GM10847 (cell line): ENCODE data around the gene ZFYVE28.

Experiments used
- POLR2A ChIP-seq: IDR thresholded peaks from 2 replicates; pipeline ENCODE4 v1.6.1; 2011; ENCODE audit not compliant: insufficient read length; ENCODE audit errors: extremely low read depth

ZFYVE28 gene

DNA sequence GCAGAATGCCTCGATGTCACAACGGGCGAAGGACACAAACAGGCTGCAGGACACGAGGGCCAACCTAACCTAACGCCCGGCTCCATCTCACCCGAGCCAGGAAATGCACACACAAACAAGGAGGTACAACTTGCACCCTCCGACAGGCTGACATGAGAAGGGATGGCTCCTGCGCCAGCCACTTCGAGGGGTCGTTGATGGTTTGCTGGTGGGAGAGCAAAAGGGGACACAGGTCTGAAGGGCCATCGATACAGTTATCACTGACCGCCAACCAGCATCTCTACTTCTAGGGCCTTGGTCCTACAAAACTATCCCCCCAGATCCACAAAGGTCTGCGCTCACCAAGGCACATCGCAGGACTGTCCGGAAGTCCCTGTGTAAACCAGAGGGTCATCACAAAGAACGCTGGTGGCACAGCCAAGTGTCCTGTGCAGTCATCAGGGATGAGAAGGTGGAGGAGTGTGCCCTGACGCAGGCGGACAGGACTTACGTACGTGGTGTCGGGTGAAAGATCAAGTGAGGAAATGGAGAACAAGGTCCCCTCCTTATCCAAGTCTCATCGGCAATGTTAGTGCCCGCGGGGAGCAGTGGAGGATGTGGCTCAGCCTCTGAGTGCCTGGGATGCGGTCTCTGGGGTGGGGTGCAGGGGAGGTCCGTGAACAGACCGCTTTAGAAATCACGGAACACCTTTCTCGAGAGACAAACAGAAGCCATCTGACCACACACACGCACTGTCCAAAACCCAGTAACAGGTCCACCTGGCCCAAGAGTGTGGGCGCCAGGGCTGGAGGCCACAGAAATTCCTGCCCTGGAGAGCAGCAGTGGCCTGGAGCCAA is 163.6 kb downstream of the ZFYVE28 start:
- no peak for TF ChIP-seq POLR2A

DNA sequence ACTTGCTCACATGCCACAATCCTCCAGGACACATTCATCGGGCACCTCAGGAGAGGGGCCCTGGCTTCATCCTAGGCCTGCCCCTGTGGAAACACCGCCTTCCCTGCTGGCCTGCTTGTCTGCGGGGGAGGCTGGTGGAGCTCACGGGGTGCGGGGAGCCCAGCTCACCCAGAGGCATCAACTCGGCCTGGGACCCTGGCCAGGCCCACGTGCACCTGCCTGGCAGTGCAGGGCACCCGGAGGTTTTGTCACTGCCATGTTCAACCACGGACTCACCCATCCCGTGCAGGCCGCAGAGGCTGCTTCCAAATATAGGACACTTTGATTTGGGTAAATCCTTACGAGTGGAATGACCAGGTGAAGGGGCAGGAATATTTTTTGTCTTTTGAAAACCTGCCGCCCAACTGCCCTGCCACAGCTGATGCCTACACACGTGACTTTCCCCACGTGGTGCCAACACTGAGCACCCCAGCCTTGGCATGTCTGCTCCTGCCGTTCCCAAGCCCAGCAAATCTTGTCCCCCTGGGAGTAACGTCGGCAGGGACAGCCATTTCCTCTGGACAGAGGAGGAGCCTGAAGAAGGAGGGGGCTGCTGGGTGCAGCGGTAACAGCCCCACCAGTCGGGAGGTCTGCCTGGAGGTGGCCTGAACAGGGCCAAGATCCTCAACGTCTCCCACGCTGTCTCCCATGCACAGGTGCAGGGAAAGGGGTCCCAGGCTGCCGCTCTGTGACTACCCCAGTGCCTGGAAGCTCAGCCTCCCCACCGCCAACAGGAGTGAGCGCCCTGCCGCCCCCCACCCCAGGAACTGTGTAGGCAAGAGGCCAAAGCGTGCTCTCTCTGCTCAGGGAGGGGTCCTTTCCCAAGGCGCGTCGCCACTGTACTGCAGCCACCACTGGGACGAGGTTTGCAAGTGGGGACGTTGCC is 165.0 kb downstream of the ZFYVE28 start:
- TF ChIP-seq POLR2A = no peak

DNA sequence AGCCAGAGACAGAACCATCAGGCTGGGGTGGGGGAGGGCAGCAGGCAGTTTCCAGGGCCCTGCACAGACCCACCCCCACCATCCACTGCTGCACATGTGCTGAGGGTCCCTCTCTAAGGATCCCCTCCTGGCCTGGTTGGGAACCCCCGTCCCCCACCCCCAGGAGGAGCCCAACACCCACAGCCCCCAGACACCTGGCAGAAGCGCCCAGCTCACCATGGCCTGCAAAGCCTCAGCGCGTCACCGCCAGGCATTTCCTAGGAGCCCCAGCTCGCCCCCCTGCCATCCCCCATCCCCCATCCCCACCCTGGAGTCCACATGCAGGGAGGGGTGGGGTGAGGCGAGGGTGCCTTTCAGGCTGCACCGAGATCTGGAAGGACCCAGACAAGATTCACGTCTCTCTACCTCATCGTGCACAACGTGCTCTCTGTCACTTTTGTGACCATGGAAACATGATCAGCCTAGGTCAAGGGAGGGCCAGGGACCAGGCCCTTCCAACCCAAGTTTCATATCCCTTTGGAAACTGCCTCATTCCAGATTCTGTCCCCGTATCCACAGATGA is 165.8 kb downstream of the ZFYVE28 start:
- TF ChIP-seq POLR2A = no peak

DNA sequence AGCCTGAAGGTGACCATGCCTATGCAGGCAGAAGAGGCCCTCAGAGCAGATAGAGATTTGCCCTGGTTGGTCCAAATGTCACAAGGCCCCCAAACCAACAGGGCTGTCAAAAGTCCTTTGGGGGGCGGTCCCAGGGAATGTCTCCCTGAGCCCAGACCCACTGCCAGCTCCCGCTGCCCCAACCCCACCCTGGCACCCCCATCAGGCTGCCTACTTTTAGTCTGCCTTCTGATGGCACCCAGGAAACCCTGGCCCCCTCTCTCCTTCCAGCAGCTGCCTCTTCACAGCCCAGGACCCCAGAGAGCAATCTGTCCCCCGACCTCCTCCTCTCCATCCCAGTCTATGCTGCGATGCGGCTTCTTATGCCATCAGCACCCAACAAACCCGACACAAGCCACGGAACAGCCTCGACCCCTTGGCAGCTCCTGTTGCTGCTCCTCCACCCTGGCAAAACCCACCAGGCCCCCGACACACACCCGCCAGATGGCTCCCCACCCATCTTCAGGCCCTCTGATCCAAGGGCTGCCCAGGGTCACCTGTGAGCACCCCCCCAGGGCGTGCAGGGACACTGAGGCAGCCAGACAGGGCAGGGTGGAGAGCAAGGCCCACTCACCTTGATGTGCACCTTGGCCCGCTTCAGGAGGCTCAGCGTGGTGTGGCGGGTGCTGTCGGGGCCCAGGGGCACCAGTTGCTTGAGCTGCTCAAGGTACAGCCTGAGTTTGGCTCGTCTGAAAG is 166.5 kb downstream of the ZFYVE28 start:
- TF ChIP-seq POLR2A = no peak

DNA sequence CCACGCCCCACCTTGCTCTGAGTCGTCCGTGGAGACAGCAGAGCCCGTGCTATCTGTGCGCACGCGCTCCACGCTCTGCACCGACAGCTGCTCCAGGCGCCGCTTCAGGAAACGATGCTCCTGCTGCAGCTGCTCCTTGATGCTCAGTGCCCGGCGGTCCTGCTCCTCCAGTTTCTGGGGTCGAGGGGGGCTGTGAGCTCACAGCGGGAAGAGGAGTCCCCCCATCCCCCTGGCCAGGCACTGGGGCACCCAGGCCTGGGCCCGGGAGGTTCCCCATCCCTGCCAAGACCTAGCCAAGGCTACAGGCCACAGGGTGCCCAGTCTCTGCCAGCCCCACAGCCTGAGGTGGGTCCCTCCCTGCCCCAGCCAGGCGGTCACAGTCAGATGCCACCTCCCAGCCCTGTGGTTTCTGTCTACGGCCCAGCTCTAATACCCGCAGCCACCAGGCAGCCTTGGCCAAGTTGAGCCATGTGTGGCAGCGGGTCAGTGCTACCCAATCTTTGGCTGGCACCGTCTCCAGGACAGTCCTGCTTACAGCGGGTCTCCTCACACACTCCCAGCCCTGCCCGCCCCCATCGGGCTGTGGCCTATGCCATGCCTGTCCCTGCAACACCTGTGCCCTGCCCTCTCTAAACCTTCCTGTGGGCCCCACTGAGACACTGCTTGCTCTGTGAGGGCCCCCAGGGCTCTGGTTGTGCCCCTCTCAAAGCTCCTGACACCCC is 167.2 kb downstream of the ZFYVE28 start:
- TF ChIP-seq POLR2A = no peak

DNA sequence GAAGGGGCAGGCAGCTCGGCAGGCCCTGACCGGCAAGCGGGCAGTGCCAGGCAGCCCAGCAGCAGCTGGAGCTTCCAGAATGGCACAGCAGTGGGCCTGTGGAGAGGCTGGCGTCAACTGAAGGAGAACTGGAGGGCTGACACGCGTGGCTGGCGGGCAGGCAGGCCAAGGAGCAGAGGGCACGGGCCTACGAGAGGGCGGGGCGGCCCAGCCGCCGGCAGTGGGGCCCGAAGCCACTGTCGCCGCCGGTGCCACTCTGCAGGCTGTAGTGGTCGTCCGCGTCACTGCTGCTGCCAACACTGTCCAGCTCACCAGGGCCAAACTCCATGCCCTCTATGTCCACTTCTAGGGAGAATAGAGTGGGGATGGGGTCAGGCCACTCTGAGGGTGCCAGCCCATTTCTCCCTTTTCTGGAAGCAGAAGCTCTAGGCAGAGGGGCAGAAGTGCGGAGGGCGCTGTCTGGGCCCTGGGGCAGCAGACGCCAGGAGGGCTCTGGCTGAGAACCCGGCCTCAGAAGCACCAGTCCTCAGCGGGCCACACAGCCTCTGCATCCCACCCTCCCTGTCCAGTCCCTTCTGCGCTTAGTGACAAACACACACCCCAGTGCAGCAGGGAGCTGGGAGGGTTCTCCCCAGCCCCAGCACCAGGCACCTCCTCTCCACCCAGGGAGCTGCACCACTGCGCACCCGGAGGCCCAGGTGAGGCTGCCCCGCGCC is 167.9 kb downstream of the ZFYVE28 start:
- no peak for TF ChIP-seq POLR2A

DNA sequence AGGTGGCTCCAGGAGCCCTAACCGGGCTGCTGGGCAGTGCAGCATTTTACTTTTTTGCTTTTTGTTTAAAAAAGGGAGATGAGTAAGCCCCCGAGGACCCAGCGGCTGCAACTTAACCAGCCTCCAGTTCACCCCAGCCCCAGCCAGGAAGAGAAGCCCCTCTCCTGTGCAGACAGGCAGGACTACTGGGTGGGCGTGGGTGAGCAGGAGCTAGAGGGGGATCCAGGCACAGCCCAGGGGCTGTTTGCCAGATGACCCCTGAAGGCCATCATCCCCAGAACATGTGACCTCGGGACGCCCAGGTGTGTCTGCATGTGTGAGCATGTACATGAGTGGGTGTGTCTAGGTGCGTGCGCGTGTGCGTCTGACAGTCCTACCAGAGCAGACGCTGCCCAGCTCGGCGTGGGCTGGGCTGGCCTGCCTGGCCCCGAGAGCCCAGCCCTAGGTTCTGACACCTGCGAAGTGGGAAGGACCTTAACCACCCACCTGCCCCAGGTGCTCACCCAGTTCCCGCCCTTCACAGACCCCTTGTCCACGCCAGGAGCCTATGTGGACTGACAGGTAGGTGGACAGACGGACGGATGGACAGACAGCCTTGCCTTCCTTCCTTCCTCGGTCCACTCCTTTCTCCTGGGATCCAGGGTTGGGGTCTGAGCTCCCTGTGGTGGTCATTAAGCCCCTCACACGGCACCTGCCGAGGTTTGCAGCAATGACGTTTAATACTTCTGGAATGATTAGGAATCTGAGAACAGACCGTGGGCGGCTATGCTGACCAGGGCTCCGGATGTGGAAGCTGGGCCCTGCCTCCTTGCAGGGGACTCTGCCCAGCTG is 168.7 kb downstream of the ZFYVE28 start:
- TF ChIP-seq POLR2A = no peak

DNA sequence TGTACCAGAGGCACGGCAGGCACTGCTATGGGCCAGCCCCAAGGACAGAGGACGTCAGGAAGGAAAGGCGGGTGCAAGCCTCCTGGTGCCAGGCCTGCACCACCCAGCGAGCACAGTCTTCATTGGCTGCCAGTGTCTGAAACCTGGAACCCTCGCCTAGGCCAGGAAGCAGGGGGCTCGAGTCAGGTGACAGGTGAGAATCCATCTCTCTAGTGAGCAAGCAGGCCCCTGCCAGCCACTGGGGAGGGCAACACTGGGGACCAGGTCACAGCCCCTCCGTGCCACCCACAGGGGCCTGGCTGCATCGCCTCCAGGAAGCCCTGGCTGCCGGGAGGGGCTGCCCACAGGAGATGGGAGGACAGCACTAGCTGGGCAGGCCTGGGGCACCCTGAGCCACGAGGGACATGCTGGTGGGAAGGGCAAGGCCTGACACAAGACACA is 169.6 kb downstream of the ZFYVE28 start:
- TF ChIP-seq POLR2A = no peak

DNA sequence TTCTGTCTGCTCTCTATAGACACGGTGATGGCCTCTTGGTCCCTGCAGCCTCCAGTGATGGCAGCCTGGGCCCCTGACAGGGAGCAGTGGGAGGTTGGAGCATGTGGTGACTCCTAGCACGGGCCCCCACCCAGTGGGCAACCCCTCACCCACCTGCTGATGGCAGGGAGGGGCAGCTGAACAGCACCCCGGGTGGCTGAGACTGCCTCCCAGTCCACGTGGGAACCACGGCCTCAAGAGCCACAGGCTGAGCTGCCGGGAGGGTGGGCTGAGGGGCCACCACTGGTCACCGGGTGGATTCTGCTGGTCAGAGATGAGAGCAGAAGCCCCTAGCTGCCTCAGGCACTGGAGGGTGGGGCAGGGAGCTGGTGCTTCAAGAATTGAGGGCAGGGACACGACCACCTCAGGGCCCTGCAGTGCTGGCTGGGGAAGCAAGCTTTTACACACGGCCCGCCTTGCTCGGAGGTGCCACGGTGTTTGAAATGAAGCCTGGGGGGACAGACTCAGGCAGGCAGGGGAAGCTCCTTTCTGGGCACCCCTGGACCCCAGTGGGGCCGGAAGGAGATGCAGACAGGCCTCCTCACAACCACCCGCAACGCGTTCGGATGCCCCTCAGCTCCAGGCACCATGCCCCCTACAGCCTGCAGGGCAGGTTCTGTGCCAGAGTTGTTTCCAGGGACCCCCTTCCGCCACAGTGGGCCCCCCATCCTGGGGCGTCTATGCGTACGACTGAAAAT is 170.2 kb downstream of the ZFYVE28 start:
- no peak for TF ChIP-seq POLR2A

DNA sequence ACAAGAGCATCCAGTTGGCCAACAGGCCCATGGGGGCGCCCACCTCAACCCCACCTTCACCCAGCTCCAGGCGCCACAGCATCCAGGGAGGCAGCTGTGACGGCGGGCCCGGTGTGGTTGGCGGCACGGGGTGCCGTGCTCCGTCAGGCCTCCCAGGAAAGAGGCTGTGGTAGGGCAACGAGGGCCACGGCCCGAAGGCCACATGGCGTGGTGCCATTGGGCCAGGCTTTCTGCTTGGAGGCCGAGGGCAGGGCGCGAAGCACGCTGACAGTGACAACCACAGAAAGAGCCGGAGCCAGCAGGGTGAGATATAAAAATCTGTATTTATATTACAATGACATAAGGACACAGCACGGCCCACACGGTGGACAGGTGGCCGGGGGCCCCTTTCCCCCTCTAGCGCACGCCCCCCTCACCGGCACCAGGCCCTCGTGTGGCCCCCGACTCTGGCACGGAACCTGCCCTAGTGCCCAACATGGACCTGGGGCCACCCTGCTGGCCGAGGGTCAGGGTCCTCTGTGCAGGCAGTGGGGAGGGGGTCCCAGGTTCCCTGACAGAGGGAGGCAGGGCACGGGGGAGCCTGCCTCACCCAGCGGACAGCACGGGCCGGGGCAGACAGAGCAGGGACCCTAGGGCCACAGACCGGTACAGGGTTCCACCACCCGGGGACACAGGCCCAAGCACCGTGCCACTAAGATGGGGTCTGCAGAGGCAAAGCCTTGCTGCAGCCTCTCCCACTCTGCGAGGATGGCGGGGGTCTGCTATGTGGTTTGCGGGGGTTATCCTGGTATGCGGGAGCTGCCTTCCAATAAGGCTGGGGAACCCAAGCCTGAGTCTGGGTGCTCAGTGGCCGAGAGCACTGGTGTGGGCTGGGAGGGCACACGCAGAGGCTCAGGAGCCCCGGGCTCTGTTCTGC is 171.1 kb downstream of the ZFYVE28 start:
- no peak for TF ChIP-seq POLR2A

DNA sequence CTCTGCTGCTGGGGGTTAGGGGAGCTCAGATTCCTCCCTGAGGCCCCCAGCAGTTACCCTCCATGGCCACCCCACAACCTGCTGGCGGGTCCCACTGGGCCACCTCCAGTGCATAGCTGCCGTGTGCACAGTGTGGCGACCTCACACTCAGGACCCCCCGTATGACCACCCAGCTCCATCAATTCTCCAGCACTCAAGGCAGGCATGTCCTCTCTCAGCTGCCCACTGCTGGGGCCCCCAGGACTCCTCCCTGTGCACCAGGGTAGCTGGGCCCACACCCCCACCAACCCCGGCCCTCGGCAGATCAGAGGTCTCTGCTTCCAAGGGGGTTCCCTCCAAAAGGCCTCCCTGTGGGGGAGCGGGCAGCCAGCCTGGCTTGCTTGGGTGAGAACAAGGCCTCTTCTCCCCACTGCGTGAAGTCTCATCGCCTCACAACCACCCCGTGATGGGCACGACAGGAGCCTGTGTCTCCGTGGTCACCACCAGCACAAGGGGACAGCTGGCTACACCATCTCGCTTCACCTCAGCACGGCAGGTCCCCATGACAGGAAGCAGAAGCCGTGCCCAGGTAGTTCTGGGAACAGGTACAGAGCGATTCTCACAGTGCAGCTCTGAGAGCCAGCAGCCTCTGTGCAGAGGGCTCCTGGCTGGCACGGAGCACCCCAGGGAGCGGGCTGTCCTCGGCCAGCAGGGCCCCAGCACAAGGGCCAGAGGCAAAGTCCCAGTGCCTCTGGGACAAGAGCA is 171.9 kb downstream of the ZFYVE28 start:
- TF ChIP-seq POLR2A = no peak

DNA sequence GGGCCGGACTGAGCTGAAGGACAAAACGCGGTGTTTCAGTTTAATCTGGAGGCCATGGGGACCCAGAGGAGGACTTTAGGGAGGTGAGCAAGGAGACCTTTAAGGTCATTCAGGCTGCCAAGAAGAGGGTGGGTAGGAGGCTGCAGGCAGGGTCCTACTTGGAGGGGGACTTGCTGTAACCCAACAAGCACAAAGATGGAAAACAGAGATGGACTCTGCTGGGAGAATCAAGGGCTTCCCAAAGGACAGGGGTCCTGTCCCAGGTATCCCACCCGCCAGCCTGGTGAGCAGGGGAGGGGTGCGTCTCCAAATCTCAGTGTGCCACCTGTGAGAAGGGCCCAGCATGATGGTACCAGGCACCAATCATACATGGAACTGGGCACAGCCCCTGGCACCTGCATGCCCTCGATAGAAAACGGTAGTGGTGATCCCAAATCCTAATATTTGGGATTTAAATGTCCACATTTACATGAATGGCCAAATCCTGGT is 172.6 kb downstream of the ZFYVE28 start:
- no peak for TF ChIP-seq POLR2A
